GM10266 (cell line): ENCODE data around the gene IFNL1.

ENCODE experiments used
- DNase-seq: peaks from one replicate; pipeline ENCODE4 v3.0.0; 2012; ENCODE audit errors: extremely low spot score
- CTCF ChIP-seq: IDR thresholded peaks from 2 replicates; pipeline ENCODE4 v1.5.1; 2012; ENCODE audit warnings: mild to moderate bottlenecking, low read depth; ENCODE audit not compliant: control insufficient read depth, insufficient read depth; ENCODE audit errors: missing control alignments

The IFNL1 gene

GRCh38 chr19:39321117-39321831 is 25.1 kb downstream of the IFNL1 start:
- no peak for TF ChIP-seq CTCF
- peak; percentile 52 for DNase-seq

GRCh38 chr19:39321832-39322176 is 25.6 kb downstream of the IFNL1 start:
- DNase-seq = no peak
- no peak for TF ChIP-seq CTCF

- no peak for DNase-seq
- no peak for TF ChIP-seq CTCF
Measured at GRCh38 chr19:39324242-39324842, 28.1 kb downstream of the IFNL1 start.

- no peak for TF ChIP-seq CTCF
- no peak for DNase-seq
Measured at GRCh38 chr19:39325778-39326665, 29.8 kb downstream of the IFNL1 start.

GRCh38 chr19:39327363-39328045 is 31.3 kb downstream of the IFNL1 start:
- TF ChIP-seq CTCF = no peak
- no peak for DNase-seq

- TF ChIP-seq CTCF = peak; percentile 95
- peak; percentile 78 for DNase-seq
Measured at GRCh38 chr19:39328046-39328705, 32.0 kb downstream of the IFNL1 start.
